Left colon (tissue), 2 donors: Measurements from ENCODE around the gene ADCY10. TPM values are rescaled to one million over a fixed set of nuclear protein-coding genes. Genes with fewer than 3 reads are reported as not detected.

ENCODE experiments used
- ATAC-seq: fragments of 200-7000 bp; cut with Tn5 transposase; one replicate; pipeline ENCODE4 v1.9.1; 2020; ENCODE audit warnings: mild to moderate bottlenecking, moderate library complexity
- DNase-seq, 2 donors: peaks; one replicate each; pipeline ENCODE4 v3.0.0-alpha.2; 2020
- intact Hi-C, 2 donors: fragments of 100-400 bp; cut with DNase I in 1 of 2; cut with micrococcal nuclease in 1 of 2; formaldehyde crosslinking; loops; one replicate each; pipeline versions ENCODE4 v1.11.2 to v1.14.0; 2022; cut with DNase I, micrococcal nuclease
- total RNA-seq, 2 donors: library from RNA; stranded (reverse); fragmentation: NEBNext Ultra II Directional; extraction: Animal tissue kit (Norgen Biotek cat#: 25700); gene quantifications; one replicate each; pipeline ENCODE4 v1.2.1, GENCODE V29; 2021
- donor health status: DM: no; HTN: no; CAD: no.
- donor health status: DM: yes; HTN: yes; CAD: no.

Gene ADCY10
- total RNA-seq, 2 donors from 2014 or later, result 0.42 to 0.64 TPM

GRCh38 chr1:167766538-167766937 is 147.4 kb downstream of the ADCY10 start:
- intact Hi-C loops, result no loop called here
- ATAC-seq (no peak), DNase-seq (no peak)

GRCh38 chr1:167765496-167765895 is 148.4 kb downstream of the ADCY10 start:
- no peak for ATAC-seq
- intact Hi-C loops, result no loop called here

GRCh38 chr1:167764458-167765330 is 149.2 kb downstream of the ADCY10 start:
- ATAC-seq (no peak), DNase-seq (no peak)
- intact Hi-C loops, result no loop called here

More at GRCh38 chr1:167765496-167765895, 148.4 kb downstream of the ADCY10 start:
- no peak for DNase-seq

GRCh38 chr1:167763525-167764220 is 150.3 kb downstream of the ADCY10 start:
- intact Hi-C loops, result no loop called here
- no peak for DNase-seq
- no peak for ATAC-seq

GRCh38 chr1:167762061-167762746 is 151.7 kb downstream of the ADCY10 start:
- DNase-seq (no peak), ATAC-seq (no peak)
- intact Hi-C loops, result no loop called here

GRCh38 chr1:167761400-167761799 is 152.5 kb downstream of the ADCY10 start:
- DNase-seq (no peak), ATAC-seq (no peak)
- intact Hi-C loops, result no loop called here

Other genes starting within 250 kb of the ADCY10 start
- gene MPZL1, start 192.2 kb downstream of the ADCY10 start, total RNA-seq, result 100 to 1,000 TPM; 117 to 118 TPM
- 10 to 100 TPM; 60.0 to 60.2 TPM for gene DCAF6, start 22.5 kb upstream of the ADCY10 start, total RNA-seq
- 100 to 1,000 TPM; 162 to 164 TPM for gene MPC2, start 22.9 kb upstream of the ADCY10 start, total RNA-seq
- 1 to 10 TPM; 3.4 to 7.2 TPM for gene GPR161, start 222.8 kb upstream of the ADCY10 start, total RNA-seq